Measurements from ENCODE around the gene EEIG1. TPM values are rescaled to one million over a fixed set of nuclear protein-coding genes. Genes with fewer than 3 reads are reported as not detected.

The EEIG1 gene
- total RNA-seq, 1 donor from 2014 or later = 61.1 TPM

- Mint-ChIP-seq H3K4me1 (ENCODE audit: unreplicated experiment) (peaks cover 26% of the 10 kb centered on the region), H3K9me3 (no peaks in the 10 kb centered on the region), H3K4me3 (peak overlapping the region; percentile 88), H3K27me3 (no peaks in the 10 kb centered on the region), H3K36me3 (no peaks in the 10 kb centered on the region), H3K27ac (peak overlapping the region; percentile 91)
- DNase-seq (ENCODE audit: extremely low spot score, unreplicated experiment) = no peak
- TF ChIP-seq, protein P1, sequence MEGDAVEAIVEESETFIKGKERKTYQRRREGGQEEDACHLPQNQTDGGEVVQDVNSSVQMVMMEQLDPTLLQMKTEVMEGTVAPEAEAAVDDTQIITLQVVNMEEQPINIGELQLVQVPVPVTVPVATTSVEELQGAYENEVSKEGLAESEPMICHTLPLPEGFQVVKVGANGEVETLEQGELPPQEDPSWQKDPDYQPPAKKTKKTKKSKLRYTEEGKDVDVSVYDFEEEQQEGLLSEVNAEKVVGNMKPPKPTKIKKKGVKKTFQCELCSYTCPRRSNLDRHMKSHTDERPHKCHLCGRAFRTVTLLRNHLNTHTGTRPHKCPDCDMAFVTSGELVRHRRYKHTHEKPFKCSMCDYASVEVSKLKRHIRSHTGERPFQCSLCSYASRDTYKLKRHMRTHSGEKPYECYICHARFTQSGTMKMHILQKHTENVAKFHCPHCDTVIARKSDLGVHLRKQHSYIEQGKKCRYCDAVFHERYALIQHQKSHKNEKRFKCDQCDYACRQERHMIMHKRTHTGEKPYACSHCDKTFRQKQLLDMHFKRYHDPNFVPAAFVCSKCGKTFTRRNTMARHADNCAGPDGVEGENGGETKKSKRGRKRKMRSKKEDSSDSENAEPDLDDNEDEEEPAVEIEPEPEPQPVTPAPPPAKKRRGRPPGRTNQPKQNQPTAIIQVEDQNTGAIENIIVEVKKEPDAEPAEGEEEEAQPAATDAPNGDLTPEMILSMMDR (conservative IDR thresholded peaks at IDR 0.05) = no peak
Measured at GRCh38 chr9:127981559-127982121, 851 bp upstream of the EEIG1 start.

DNA sequence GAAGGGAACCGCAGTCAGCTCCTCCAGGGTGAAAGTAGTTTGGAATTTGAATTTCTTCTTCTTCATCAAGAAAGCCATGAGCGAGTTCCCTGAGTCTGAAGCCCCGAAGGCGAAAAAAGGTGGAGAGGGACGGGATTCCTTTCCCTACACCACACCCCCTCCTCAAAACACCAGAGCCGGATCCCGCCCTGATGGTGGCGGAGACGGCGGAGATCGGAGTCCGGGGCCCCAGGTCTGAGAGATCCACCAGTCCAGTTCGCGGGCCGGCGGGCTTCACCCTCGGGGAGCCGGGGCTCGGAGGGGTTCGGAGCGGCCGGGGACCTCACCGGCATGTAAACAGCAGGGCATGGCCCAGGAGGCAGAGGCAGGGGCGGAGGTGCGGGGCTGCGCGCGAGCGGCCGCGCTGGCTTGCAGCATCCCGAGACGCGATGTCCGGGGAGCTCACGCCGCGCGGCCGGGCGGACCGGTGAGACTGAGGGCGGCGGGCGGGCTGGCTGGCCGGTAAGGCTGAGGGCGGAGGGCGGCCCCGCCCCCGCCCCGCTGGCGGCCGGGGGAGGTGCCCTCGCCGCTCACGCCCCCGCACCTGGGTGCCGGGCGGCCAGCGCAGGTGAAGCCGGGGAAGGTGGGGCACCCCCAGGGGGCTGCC is 606 bp downstream of the EEIG1 start:
- TF ChIP-seq, protein P1 (conservative IDR thresholded peaks at IDR 0.05) = no peak
- H3K4me1 Mint-ChIP-seq (ENCODE audit: unreplicated experiment) = peaks cover 40% of the 10 kb centered on the region
- peak overlapping the region; percentile 93 for H3K27ac Mint-ChIP-seq
- no peaks in the 10 kb centered on the region for H3K9me3 Mint-ChIP-seq
- no peaks in the 10 kb centered on the region for H3K27me3 Mint-ChIP-seq
- H3K4me3 Mint-ChIP-seq = peak overlapping the region; percentile 98
- no peaks in the 10 kb centered on the region for H3K36me3 Mint-ChIP-seq
- no peak for DNase-seq (ENCODE audit: extremely low spot score, unreplicated experiment)

- Mint-ChIP-seq H3K27ac (peak overlapping the region; percentile 93), H3K27me3 (no peaks in the 10 kb centered on the region), H3K4me3 (peak overlapping the region; percentile 98), H3K9me3 (no peaks in the 10 kb centered on the region), H3K4me1 (ENCODE audit: unreplicated experiment) (peaks cover 43% of the 10 kb centered on the region), H3K36me3 (no peaks in the 10 kb centered on the region)
- no peak for DNase-seq (ENCODE audit: extremely low spot score, unreplicated experiment)
- TF ChIP-seq, protein P1 (conservative IDR thresholded peaks at IDR 0.05) = no peak
Measured at GRCh38 chr9:127979333-127980059, 1.3 kb downstream of the EEIG1 start.

DNA sequence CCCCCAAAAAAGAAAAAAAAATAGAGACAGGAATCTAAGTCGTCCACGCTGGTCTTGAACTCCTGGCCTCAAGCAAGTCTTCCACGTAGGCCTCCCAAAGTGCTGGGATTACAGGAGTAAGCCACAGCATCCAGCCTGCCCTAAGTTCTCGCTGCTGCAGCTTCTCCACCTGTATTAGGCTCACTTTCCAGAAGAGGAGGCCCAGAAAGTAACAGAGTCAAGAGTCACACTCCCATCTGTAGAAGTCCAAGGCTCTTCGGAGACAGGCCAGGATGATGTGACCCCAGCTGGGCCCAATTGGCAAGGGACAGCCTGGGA is 1.8 kb downstream of the EEIG1 start:
- Mint-ChIP-seq H3K27me3 (no peaks in the 10 kb centered on the region), H3K4me1 (ENCODE audit: unreplicated experiment) (peaks cover 48% of the 10 kb centered on the region), H3K4me3 (peak overlapping the region; percentile 98), H3K27ac (peak overlapping the region; percentile 93), H3K36me3 (no peaks in the 10 kb centered on the region), H3K9me3 (no peaks in the 10 kb centered on the region)
- no peak for DNase-seq (ENCODE audit: extremely low spot score, unreplicated experiment)
- TF ChIP-seq, protein P1 (conservative IDR thresholded peaks at IDR 0.05) = no peak

GRCh38 chr9:127977884-127978647 is 2.7 kb downstream of the EEIG1 start:
- no peaks in the 10 kb centered on the region for H3K9me3 Mint-ChIP-seq
- TF ChIP-seq, protein P1 (conservative IDR thresholded peaks at IDR 0.05) = peak; percentile 26
- peaks cover 49% of the 10 kb centered on the region for H3K4me1 Mint-ChIP-seq (ENCODE audit: unreplicated experiment)
- no peaks in the 10 kb centered on the region for H3K27me3 Mint-ChIP-seq
- H3K36me3 Mint-ChIP-seq = no peaks in the 10 kb centered on the region
- peak overlapping the region; percentile 39 for H3K27ac Mint-ChIP-seq
- H3K4me3 Mint-ChIP-seq = peak overlapping the region; percentile 85
- DNase-seq (ENCODE audit: extremely low spot score, unreplicated experiment) = no peak

Measured in type B pancreatic cell (in vitro differentiated cells).